ENCODE results near the gene PLXNA2. TPM values are rescaled to one million over a fixed set of nuclear protein-coding genes. Genes with fewer than 3 reads are reported as not detected.

The PLXNA2 gene
- total RNA-seq, 4 donors from 2014 or later, result 12.2 to 45.7 (median 21.8) TPM

GRCh38 chr1:208251911-208252835 lies 8.0 kb upstream of the PLXNA2 start:
- Histone ChIP-seq H3K36me3 (no peaks in the 10 kb centered on the region), H3K9me3 (no peaks in the 10 kb centered on the region), H3K27ac (no peak overlapping the region), H3K4me3 (replicated peaks in 1 of 3) (no peak overlapping the region), H3K4me1 (peaks cover 0 to 3% of the 10 kb centered on the region in 2 donors), H3K27me3 (no peaks in the 10 kb centered on the region)
- peak in 1 of 6 experiments; percentile 35 for TF ChIP-seq CTCF (IDR thresholded peaks at IDR 0.05)
- no peak for TF ChIP-seq POLR2A (IDR thresholded peaks at IDR 0.05)
- DNase-seq, result peak in 1 of 2 donors; percentile 20
- WGBS, 2 donors, result 66 to 69% methylated on average over 22 of the region's 22 CpGs
- intact Hi-C loops (cut with DNase I), result no loop called here

GRCh38 chr1:208251015-208251414 lies 6.8 kb upstream of the PLXNA2 start:
- 75 to 81% methylated on average over 5 of the region's 5 CpGs for WGBS, 2 donors
- no peaks in the 10 kb centered on the region for H3K36me3 ChIP-seq
- intact Hi-C loops (cut with DNase I), result no loop called here
- DNase-seq, result no peak
- no peaks in the 10 kb centered on the region for H3K27me3 ChIP-seq
- TF ChIP-seq CTCF (IDR thresholded peaks at IDR 0.05) (no peak), POLR2A (IDR thresholded peaks at IDR 0.05) (no peak)
- H3K4me1 ChIP-seq, result peaks cover 0 to 3% of the 10 kb centered on the region in 2 donors
- H3K9me3 ChIP-seq, result no peaks in the 10 kb centered on the region
- no peak overlapping the region for H3K27ac ChIP-seq
- no peak overlapping the region for H3K4me3 ChIP-seq (replicated peaks in 1 of 3)

GRCh38 chr1:208250613-208251012 lies 6.4 kb upstream of the PLXNA2 start:
- 76 to 78% methylated on average over 6 of the region's 6 CpGs for WGBS, 2 donors
- TF ChIP-seq CTCF (IDR thresholded peaks at IDR 0.05) (no peak), POLR2A (IDR thresholded peaks at IDR 0.05) (no peak)
- H3K4me1 ChIP-seq, result peaks cover under 1 to 3% of the 10 kb centered on the region in 2 donors

GRCh38 chr1:208248991-208249696 lies 5.0 kb upstream of the PLXNA2 start:
- H3K9me3 ChIP-seq, result no peaks in the 10 kb centered on the region
- intact Hi-C loops (cut with DNase I), result loop anchor here (10.0 kb wide), 1 partner anchor 154 kb away; no protein-coding TSS in a partner anchor

More at GRCh38 chr1:208250613-208251012, 6.4 kb upstream of the PLXNA2 start:
- H3K27me3 ChIP-seq, result no peaks in the 10 kb centered on the region
- intact Hi-C loops (cut with DNase I), result no loop called here
- DNase-seq, result no peak
- H3K36me3 ChIP-seq, result no peaks in the 10 kb centered on the region
- H3K27ac ChIP-seq, result no peak overlapping the region
- H3K9me3 ChIP-seq, result no peaks in the 10 kb centered on the region
- H3K4me3 ChIP-seq (replicated peaks in 1 of 3), result no peak overlapping the region

More at GRCh38 chr1:208248991-208249696, 5.0 kb upstream of the PLXNA2 start:
- Histone ChIP-seq H3K27ac (no peak overlapping the region), H3K4me1 (peaks cover 3 to 12% of the 10 kb centered on the region in 2 donors), H3K36me3 (no peaks in the 10 kb centered on the region), H3K27me3 (no peaks in the 10 kb centered on the region), H3K4me3 (replicated peaks in 1 of 3) (no peak overlapping the region)
- no peak for TF ChIP-seq POLR2A (IDR thresholded peaks at IDR 0.05)
- TF ChIP-seq CTCF (IDR thresholded peaks at IDR 0.05), result no peak
- WGBS, 2 donors, result 90 to 93% methylated on average over 5 of the region's 5 CpGs
- DNase-seq, result no peak
